SH-SY5Y (cell line): Measurements from ENCODE around the gene KAT2B.

Experiments used
- GATA2 ChIP-seq: IDR thresholded peaks from 2 replicates; pipeline ENCODE4 v1.6.1; 2011; ENCODE audit warnings: mild to moderate bottlenecking, low read depth, low read length
- GATA3 ChIP-seq: IDR thresholded peaks from 2 replicates; pipeline ENCODE4 v1.6.1; 2011; ENCODE audit warnings: low read depth, mild to moderate bottlenecking, low read length, moderate library complexity

- no peak for TF ChIP-seq GATA3
- no peak for TF ChIP-seq GATA2
Observed at GRCh38 chr3:20055842-20056241, 15.6 kb downstream of the KAT2B start.
